ENCODE results near the gene PRPSAP1. TPM values are rescaled to one million over a fixed set of nuclear protein-coding genes. Genes with fewer than 3 reads are reported as not detected.

The PRPSAP1 gene
- total RNA-seq, 1 donor from 2014 or later: 30.7 TPM

GRCh38 chr17:76297436-76297835, 56.3 kb downstream of the PRPSAP1 start:
- H3K9me3 ChIP-seq (replicated peaks): no peaks in the 10 kb centered on the region
- no peak for DNase-seq
- no peaks in the 10 kb centered on the region for H3K36me3 ChIP-seq
- intact Hi-C loops (cut with micrococcal nuclease): no loop called here
- H3K27me3 ChIP-seq (ENCODE audit: low read depth): no peaks in the 10 kb centered on the region
- H3K27ac ChIP-seq (replicated peaks): no peak overlapping the region
- peaks cover 21% of the 10 kb centered on the region for H3K4me1 ChIP-seq
- TF ChIP-seq CTCF (IDR thresholded peaks at IDR 0.05; ENCODE audit: borderline replicate concordance): no peak
- no peak overlapping the region for H3K4me3 ChIP-seq

- intact Hi-C loops (cut with micrococcal nuclease): no loop called here
- H3K9me3 ChIP-seq (replicated peaks): no peaks in the 10 kb centered on the region
- no peak overlapping the region for H3K4me3 ChIP-seq
- no peak for DNase-seq
- peaks cover 22% of the 10 kb centered on the region for H3K4me1 ChIP-seq
- H3K27ac ChIP-seq (replicated peaks): no peak overlapping the region
- H3K36me3 ChIP-seq: no peaks in the 10 kb centered on the region
- TF ChIP-seq CTCF (IDR thresholded peaks at IDR 0.05; ENCODE audit: borderline replicate concordance): no peak
- H3K27me3 ChIP-seq (ENCODE audit: low read depth): no peaks in the 10 kb centered on the region
These were observed 56.8 kb downstream of the PRPSAP1 start for GRCh38 chr17:76296889-76297288.

GRCh38 chr17:76296186-76296585, 57.5 kb downstream of the PRPSAP1 start:
- Histone ChIP-seq H3K4me3 (no peak overlapping the region), H3K4me1 (peaks cover 24% of the 10 kb centered on the region), H3K36me3 (no peaks in the 10 kb centered on the region), H3K27ac (replicated peaks) (no peak overlapping the region), H3K9me3 (replicated peaks) (no peaks in the 10 kb centered on the region), H3K27me3 (ENCODE audit: low read depth) (no peaks in the 10 kb centered on the region)
- intact Hi-C loops (cut with micrococcal nuclease): no loop called here
- no peak for TF ChIP-seq CTCF (IDR thresholded peaks at IDR 0.05; ENCODE audit: borderline replicate concordance)
- no peak for DNase-seq

- TF ChIP-seq CTCF (IDR thresholded peaks at IDR 0.05; ENCODE audit: borderline replicate concordance): no peak
- DNase-seq: no peak
- Histone ChIP-seq H3K9me3 (replicated peaks) (no peaks in the 10 kb centered on the region), H3K36me3 (peaks cover 2% of the 10 kb centered on the region), H3K27ac (replicated peaks) (no peak overlapping the region), H3K27me3 (ENCODE audit: low read depth) (no peaks in the 10 kb centered on the region), H3K4me1 (peaks cover 26% of the 10 kb centered on the region), H3K4me3 (no peak overlapping the region)
- intact Hi-C loops (cut with micrococcal nuclease): no loop called here
These were observed 60.6 kb downstream of the PRPSAP1 start for GRCh38 chr17:76293106-76293505.

GRCh38 chr17:76292567-76292966, 61.1 kb downstream of the PRPSAP1 start:
- H3K27ac ChIP-seq (replicated peaks): no peak overlapping the region
- DNase-seq: no peak
- H3K9me3 ChIP-seq (replicated peaks): no peaks in the 10 kb centered on the region
- peaks cover 26% of the 10 kb centered on the region for H3K4me1 ChIP-seq
- peaks cover 2% of the 10 kb centered on the region for H3K36me3 ChIP-seq
- no peaks in the 10 kb centered on the region for H3K27me3 ChIP-seq (ENCODE audit: low read depth)
- intact Hi-C loops (cut with micrococcal nuclease): no loop called here
- TF ChIP-seq CTCF (IDR thresholded peaks at IDR 0.05; ENCODE audit: borderline replicate concordance): no peak
- H3K4me3 ChIP-seq: no peak overlapping the region
